Natural killer cell treated with Interleukin-12 subunit alpha and Interleukin-12 subunit beta and Interleukin-15 and Interleukin-18, amount 100 ng/mL, for 72 hours (primary cell): ENCODE results near the gene HS6ST3. TPM values are rescaled to one million over a fixed set of nuclear protein-coding genes. Genes with fewer than 3 reads are reported as not detected.

ENCODE experiments used
- ATAC-seq, 2 donors: fragments of 150-1000 bp; cut with Tn5 transposase in 1 of 2; sonication (Bioruptor Pico), chemical (Tn5 transposase) in 1 of 2; 2 replicates each; pipeline ENCODE4 v1.10.0; 2021
- DNase-seq: peaks from one replicate; pipeline ENCODE4 v3.0.0; 2022; ENCODE audit warnings: low spot score
- H3K27ac Mint-ChIP-seq, 2 donors: 1 replicate in 1 of 2; 2 replicates in 1 of 2; pipeline ENCODE4 v1.8.0; 2022; ENCODE audit warnings: mixed read lengths in 2 of 2, mild to moderate bottlenecking in 1 of 2, moderate library complexity in 1 of 2
- H3K27me3 Mint-ChIP-seq, 2 donors: 1 replicate in 1 of 2; 2 replicates in 1 of 2; pipeline ENCODE4 v1.8.0; 2022; ENCODE audit warnings: mixed read lengths in 2 of 2
- H3K36me3 Mint-ChIP-seq: one replicate; pipeline ENCODE4 v1.8.0; 2022; ENCODE audit warnings: mixed read lengths
- H3K4me1 Mint-ChIP-seq, 2 donors: 1 replicate in 1 of 2; 2 replicates in 1 of 2; pipeline ENCODE4 v1.8.0; 2022; ENCODE audit warnings: low read depth in 2 of 2, mixed read lengths in 2 of 2, mild to moderate bottlenecking in 1 of 2
- H3K4me3 Mint-ChIP-seq: one replicate; pipeline ENCODE4 v1.8.0; 2022; ENCODE audit warnings: mixed read lengths
- H3K9me3 Mint-ChIP-seq: 2 replicates; pipeline ENCODE4 v1.8.0; 2022; ENCODE audit warnings: mixed read lengths
- total RNA-seq, 2 donors: library from RNA; stranded (reverse); gene quantifications; one replicate each; pipeline ENCODE4 v1.2.3, GENCODE V29; 2022

HS6ST3 gene
- total RNA-seq, 2 donors from 2014 or later = not detected

GRCh38 chr13:96342852-96343465 is 253.1 kb downstream of the HS6ST3 start:
- no peak overlapping the region for H3K4me3 Mint-ChIP-seq
- H3K9me3 Mint-ChIP-seq = peaks cover 17% of the 10 kb centered on the region
- DNase-seq (no peak), ATAC-seq (no peak)
- no peaks in the 10 kb centered on the region for H3K27me3 Mint-ChIP-seq
- no peaks in the 10 kb centered on the region for H3K4me1 Mint-ChIP-seq
- H3K27ac Mint-ChIP-seq = no peak overlapping the region
- H3K36me3 Mint-ChIP-seq = peaks cover 4% of the 10 kb centered on the region

DNA sequence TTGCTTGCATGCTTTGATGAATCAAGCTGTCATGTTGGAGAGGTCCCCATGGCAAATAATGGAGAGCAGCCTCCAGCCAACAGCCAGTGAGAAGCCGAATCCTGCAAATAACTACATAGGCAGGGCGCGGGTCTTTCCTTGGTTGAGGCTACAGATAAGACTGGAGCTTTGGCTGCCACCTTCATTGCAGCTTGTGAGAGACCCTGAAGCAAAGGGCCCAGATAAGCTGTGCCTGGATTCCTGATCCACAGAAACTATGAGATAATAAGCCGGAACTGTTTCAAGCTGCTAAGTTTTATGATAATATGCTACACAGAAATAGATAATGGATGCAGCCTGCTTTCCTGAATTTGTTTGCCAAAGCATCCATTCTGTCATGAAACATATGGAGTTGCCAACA is 257.0 kb downstream of the HS6ST3 start:
- ATAC-seq (no peak), DNase-seq (no peak)
- H3K9me3 Mint-ChIP-seq = peaks cover 9% of the 10 kb centered on the region
- H3K27ac Mint-ChIP-seq = no peak overlapping the region
- H3K4me3 Mint-ChIP-seq = no peak overlapping the region
- no peaks in the 10 kb centered on the region for H3K36me3 Mint-ChIP-seq
- no peaks in the 10 kb centered on the region for H3K4me1 Mint-ChIP-seq
- H3K27me3 Mint-ChIP-seq = no peaks in the 10 kb centered on the region

- Mint-ChIP-seq H3K4me1 (no peaks in the 10 kb centered on the region), H3K27ac (no peak overlapping the region), H3K27me3 (no peaks in the 10 kb centered on the region), H3K36me3 (no peaks in the 10 kb centered on the region), H3K9me3 (peaks cover 12% of the 10 kb centered on the region), H3K4me3 (no peak overlapping the region)
- ATAC-seq (no peak), DNase-seq (no peak)
Measured at GRCh38 chr13:96373597-96373996, 283.7 kb downstream of the HS6ST3 start.

DNA sequence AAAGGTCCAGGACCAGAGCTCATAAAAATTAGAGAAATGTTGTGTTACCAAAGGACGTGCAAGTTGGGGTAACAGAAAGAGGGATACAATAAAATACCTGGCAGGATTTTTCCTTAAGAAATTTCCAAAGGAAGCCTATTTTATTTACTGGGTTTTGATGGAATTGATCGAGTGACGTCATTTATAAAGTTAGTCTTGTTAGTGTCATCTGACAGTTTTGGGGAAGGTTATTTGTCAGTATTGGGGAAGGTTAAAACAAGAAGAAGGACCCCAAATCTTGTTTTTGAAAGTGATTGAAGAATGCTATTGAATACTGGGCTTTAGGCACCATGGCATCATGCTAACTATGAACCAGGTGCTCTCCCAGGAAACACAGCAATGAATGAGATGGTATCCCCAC is 287.9 kb downstream of the HS6ST3 start:
- Mint-ChIP-seq H3K27me3 (no peaks in the 10 kb centered on the region), H3K9me3 (peaks cover 21% of the 10 kb centered on the region), H3K36me3 (no peaks in the 10 kb centered on the region), H3K4me1 (no peaks in the 10 kb centered on the region), H3K4me3 (no peak overlapping the region), H3K27ac (no peak overlapping the region)
- ATAC-seq (no peak), DNase-seq (no peak)

DNA sequence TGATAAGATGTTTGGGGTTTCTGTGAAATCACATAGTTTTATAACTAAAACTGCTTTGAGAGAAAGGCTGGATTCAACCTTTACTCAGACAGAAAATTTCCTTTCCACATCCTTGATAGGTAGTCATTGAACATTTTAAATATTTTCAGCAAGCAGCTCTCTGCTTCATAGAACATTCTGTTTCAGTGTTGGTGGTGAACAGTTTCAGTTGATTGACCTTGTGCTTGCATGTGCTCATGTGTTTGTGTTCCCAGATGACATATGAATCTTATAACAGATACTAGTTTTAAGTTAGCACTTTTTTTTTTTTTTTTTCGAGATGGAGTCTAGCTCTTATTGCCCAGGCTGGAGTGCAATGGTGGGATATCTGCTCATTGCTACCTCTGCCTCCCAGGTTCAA is 290.1 kb downstream of the HS6ST3 start:
- no peak overlapping the region for H3K4me3 Mint-ChIP-seq
- H3K36me3 Mint-ChIP-seq = no peaks in the 10 kb centered on the region
- H3K9me3 Mint-ChIP-seq = peaks cover 21% of the 10 kb centered on the region
- no peak for ATAC-seq
- H3K4me1 Mint-ChIP-seq = no peaks in the 10 kb centered on the region
- no peaks in the 10 kb centered on the region for H3K27me3 Mint-ChIP-seq
- no peak for DNase-seq
- no peak overlapping the region for H3K27ac Mint-ChIP-seq

DNA sequence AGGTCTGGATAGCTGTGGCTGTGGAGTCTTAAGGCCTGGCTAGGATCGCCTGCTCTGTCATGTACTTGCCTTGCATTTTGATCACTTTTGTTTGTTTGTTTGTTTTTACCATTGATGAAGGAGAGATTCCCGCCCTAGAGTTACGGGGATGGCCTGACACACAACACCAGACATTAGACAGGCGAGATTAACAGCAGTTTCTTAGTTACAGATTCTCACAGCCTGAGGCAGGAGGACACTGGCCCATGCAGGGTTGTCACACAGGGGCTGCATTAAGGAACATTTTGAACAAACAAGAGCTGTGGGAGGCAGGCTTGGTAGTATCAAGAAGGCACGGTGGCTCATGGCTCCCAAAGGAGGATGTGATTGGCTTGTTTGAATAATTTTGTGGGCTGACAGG is 291.8 kb downstream of the HS6ST3 start:
- H3K27ac Mint-ChIP-seq = no peak overlapping the region
- H3K9me3 Mint-ChIP-seq = peaks cover 20% of the 10 kb centered on the region
- no peak for DNase-seq
- no peaks in the 10 kb centered on the region for H3K4me1 Mint-ChIP-seq
- H3K36me3 Mint-ChIP-seq = no peaks in the 10 kb centered on the region
- no peak for ATAC-seq
- no peak overlapping the region for H3K4me3 Mint-ChIP-seq
- no peaks in the 10 kb centered on the region for H3K27me3 Mint-ChIP-seq

DNA sequence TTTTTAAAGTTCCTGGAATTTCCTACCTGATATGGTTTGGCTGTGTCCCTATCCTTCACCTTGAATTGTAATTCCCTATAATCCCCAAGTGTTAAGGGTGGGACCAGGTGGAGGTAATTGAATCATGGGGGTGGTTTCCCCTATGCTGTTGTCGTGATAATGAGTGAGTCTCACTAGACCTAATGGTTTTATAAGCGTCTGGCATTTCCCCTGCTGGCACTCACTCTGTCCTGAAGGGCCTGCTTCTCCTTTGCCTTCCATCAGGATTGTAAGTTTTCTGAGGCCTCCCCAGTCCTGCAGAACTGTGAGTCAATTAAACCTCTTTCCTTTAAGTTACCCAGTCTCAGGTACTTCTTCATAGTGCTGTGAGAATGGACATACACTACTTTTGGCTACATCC is 298.7 kb downstream of the HS6ST3 start:
- Mint-ChIP-seq H3K9me3 (peaks cover 18% of the 10 kb centered on the region), H3K4me1 (no peaks in the 10 kb centered on the region), H3K36me3 (no peaks in the 10 kb centered on the region), H3K27ac (no peak overlapping the region), H3K4me3 (no peak overlapping the region), H3K27me3 (no peaks in the 10 kb centered on the region)
- ATAC-seq = no peak
- no peak for DNase-seq

DNA sequence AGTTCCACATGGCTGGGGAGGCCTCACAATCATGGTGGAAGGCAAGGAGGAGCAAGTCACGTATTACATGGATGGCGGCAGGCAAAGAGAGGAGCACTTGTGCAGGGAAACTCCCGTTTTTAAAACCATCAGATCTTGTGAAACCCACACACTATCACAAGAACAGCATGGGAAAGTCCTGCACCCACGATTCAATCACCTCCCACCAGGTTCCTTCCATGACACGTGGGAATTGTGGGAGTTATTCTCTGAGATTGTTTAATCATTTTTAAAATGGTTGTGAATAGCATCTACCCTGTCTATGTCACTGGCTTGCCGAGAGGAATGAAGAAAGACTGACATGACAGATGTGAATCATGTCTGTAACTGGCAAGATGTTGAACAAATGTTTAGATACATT is 301.7 kb downstream of the HS6ST3 start:
- DNase-seq (no peak), ATAC-seq (no peak)
- Mint-ChIP-seq H3K27ac (no peak overlapping the region), H3K27me3 (no peaks in the 10 kb centered on the region), H3K9me3 (peaks cover 24% of the 10 kb centered on the region), H3K4me3 (no peak overlapping the region), H3K4me1 (no peaks in the 10 kb centered on the region), H3K36me3 (no peaks in the 10 kb centered on the region)

GRCh38 chr13:96397807-96398206 is 307.9 kb downstream of the HS6ST3 start:
- Mint-ChIP-seq H3K27ac (no peak overlapping the region), H3K4me1 (no peaks in the 10 kb centered on the region), H3K4me3 (no peak overlapping the region), H3K27me3 (no peaks in the 10 kb centered on the region), H3K36me3 (no peaks in the 10 kb centered on the region), H3K9me3 (peaks cover 17% of the 10 kb centered on the region)
- ATAC-seq = no peak
- no peak for DNase-seq

DNA sequence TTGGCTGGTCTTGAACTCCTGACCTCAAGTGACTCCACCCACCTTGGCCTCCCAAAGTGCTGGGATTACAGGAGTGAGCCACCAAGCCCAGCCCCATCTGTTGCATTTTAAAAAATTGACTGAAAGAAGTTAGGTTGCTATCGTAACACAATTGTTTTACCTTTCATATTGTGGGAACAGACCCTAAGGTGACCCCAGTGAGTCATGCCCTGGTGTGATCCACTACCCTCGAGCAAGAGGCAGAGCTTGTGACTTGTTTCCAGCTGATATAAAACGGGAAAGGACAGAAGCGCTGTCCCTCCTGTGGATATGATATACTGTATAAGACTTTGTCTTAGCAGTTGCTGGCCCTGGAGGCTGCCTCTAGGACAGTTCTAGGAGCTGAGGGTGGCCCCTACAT is 308.6 kb downstream of the HS6ST3 start:
- ATAC-seq = no peak
- H3K4me1 Mint-ChIP-seq = no peaks in the 10 kb centered on the region
- H3K27me3 Mint-ChIP-seq = no peaks in the 10 kb centered on the region
- no peak overlapping the region for H3K27ac Mint-ChIP-seq
- DNase-seq = no peak
- no peak overlapping the region for H3K4me3 Mint-ChIP-seq
- no peaks in the 10 kb centered on the region for H3K36me3 Mint-ChIP-seq
- peaks cover 17% of the 10 kb centered on the region for H3K9me3 Mint-ChIP-seq

- ATAC-seq (no peak), DNase-seq (no peak)
- H3K27ac Mint-ChIP-seq = no peak overlapping the region
- H3K4me1 Mint-ChIP-seq = no peaks in the 10 kb centered on the region
- H3K9me3 Mint-ChIP-seq = peaks cover 14% of the 10 kb centered on the region
- no peaks in the 10 kb centered on the region for H3K36me3 Mint-ChIP-seq
- no peak overlapping the region for H3K4me3 Mint-ChIP-seq
- no peaks in the 10 kb centered on the region for H3K27me3 Mint-ChIP-seq
Measured at GRCh38 chr13:96403241-96403640, 313.3 kb downstream of the HS6ST3 start.

DNA sequence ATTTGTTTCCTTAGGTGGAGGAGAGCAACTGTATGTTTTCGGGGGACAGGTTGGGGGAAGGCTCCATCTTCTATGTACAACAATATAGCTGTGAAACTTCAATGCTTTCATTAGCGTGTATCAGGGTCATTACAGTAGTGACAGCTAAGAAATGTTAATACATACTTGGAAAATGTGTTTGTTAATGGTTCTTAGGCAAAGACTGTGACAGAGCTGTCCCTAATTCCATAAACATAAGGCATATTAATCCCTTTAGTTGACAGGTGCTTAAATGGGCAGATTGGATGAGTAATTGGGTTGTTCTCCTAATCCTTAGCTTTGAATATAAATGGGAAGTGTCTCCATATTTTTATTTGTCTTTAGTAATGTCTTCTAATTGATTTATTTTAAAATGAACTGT is 313.7 kb downstream of the HS6ST3 start:
- no peak overlapping the region for H3K27ac Mint-ChIP-seq

GRCh38 chr13:96415831-96416385 is 326.0 kb downstream of the HS6ST3 start:
- Mint-ChIP-seq H3K4me1 (no peaks in the 10 kb centered on the region), H3K4me3 (no peak overlapping the region), H3K9me3 (peaks cover 22% of the 10 kb centered on the region), H3K27ac (no peak overlapping the region), H3K36me3 (no peaks in the 10 kb centered on the region), H3K27me3 (no peaks in the 10 kb centered on the region)
- ATAC-seq = no peak
- no peak for DNase-seq

More for the DNA sequence above, 313.7 kb downstream of the HS6ST3 start:
- H3K36me3 Mint-ChIP-seq = no peaks in the 10 kb centered on the region
- peaks cover 16% of the 10 kb centered on the region for H3K9me3 Mint-ChIP-seq
- no peak for ATAC-seq
- no peaks in the 10 kb centered on the region for H3K4me1 Mint-ChIP-seq
- H3K27me3 Mint-ChIP-seq = no peaks in the 10 kb centered on the region
- H3K4me3 Mint-ChIP-seq = no peak overlapping the region
- no peak for DNase-seq

- ATAC-seq = no peak
- H3K4me1 Mint-ChIP-seq = no peaks in the 10 kb centered on the region
- H3K4me3 Mint-ChIP-seq = no peak overlapping the region
- no peak for DNase-seq
- H3K27me3 Mint-ChIP-seq = no peaks in the 10 kb centered on the region
- peaks cover 13% of the 10 kb centered on the region for H3K9me3 Mint-ChIP-seq
- H3K27ac Mint-ChIP-seq = no peak overlapping the region
- no peaks in the 10 kb centered on the region for H3K36me3 Mint-ChIP-seq
Measured at GRCh38 chr13:96417939-96418685, 328.2 kb downstream of the HS6ST3 start.
